Esophagus squamous epithelium (tissue), 5 donors: ENCODE data around the gene ZNF549. TPM values are rescaled to one million over a fixed set of nuclear protein-coding genes. Genes with fewer than 3 reads are reported as not detected.

Source experiments
- DNase-seq: peaks from one replicate; lab custom pipeline; 2025; lab: John Stamatoyannopoulos, UW
- H3K27ac ChIP-seq, 4 donors: fragments of 200-600 bp; sonication (generic); one replicate each; pipeline ENCODE4 v1.5.1; 2016 to 2019; ENCODE audit warnings: mild to moderate bottlenecking in 1 of 4
- H3K27me3 ChIP-seq, 4 donors: fragments of 200-600 bp; sonication (generic); 1 replicate in 3 of 4; 2 replicates in 1 of 4; pipeline versions ENCODE4 v1.5.1 to v1.6.0; 2017 to 2021; ENCODE audit warnings: antibody characterized with exemption in 1 of 4
- H3K36me3 ChIP-seq, 3 donors: fragments of 200-600 bp; sonication (generic); one replicate each; pipeline ENCODE4 v1.5.1; 2016 to 2019
- H3K4me1 ChIP-seq, 3 donors: fragments of 200-600 bp; sonication (generic); one replicate each; pipeline ENCODE4 v1.5.1; 2017 to 2019
- H3K4me3 ChIP-seq, 4 donors: fragments of 200-600 bp; sonication (generic); 1 replicate in 3 of 4; 2 replicates in 1 of 4; pipeline ENCODE4 v1.5.1; 2016 to 2019; ENCODE audit warnings: mild to moderate bottlenecking in 2 of 4, moderate library complexity in 1 of 4
- H3K9me3 ChIP-seq, 3 donors: fragments of 200-600 bp; sonication (generic); one replicate each; pipeline ENCODE4 v1.5.1; 2016 to 2019
- CTCF ChIP-seq, 6 experiments: fragments of 450-650 bp in 4 of 6; fragments of 200-600 bp in 2 of 6; sonication (generic) in 2 of 6; IDR thresholded peaks; one replicate each; pipeline ENCODE4 v1.5.1; 2016 to 2019; ENCODE audit warnings: antibody characterized with exemption in 6 of 6, mild to moderate bottlenecking in 4 of 6, moderate library complexity in 4 of 6
- POLR2A ChIP-seq, 4 donors: fragments of 450-650 bp; IDR thresholded peaks; one replicate each; pipeline ENCODE4 v1.6.1; 2017; ENCODE audit warnings: antibody characterized with exemption in 4 of 4, mild to moderate bottlenecking in 4 of 4, moderate library complexity in 3 of 4
- WGBS, 2 donors: methylation state at CpG; one replicate each; pipeline ENCODE4 v1.1.5; 2018; 5-methylcytosine and 5-hydroxymethylcytosine counted together
- intact Hi-C: fragments of 100-400 bp; cut with DNase I; formaldehyde crosslinking; loops from one replicate; pipeline ENCODE4 v1.15.0; 2022
- total RNA-seq, 4 donors: library from RNA; depleted of rRNA; stranded (reverse); fragments of >200 nt; gene quantifications; one replicate each; pipeline ENCODE4 v1.1.0, GENCODE V29; 2016
- donor health status: DM: yes; HTN: yes; CAD: no.

ZNF549 gene
- total RNA-seq, 4 donors from 2014 or later = 1.3 to 4.8 (median 2.3) TPM

- Histone ChIP-seq H3K27ac (no peak overlapping the region), H3K9me3 (peaks cover 9 to 100% (median 92%) of the 10 kb centered on the region in 3 donors), H3K4me3 (no peak overlapping the region), H3K36me3 (peaks cover 26 to 100% (median 29%) of the 10 kb centered on the region in 3 donors), H3K27me3 (no peaks in the 10 kb centered on the region), H3K4me1 (no peaks in the 10 kb centered on the region)
- TF ChIP-seq CTCF (IDR thresholded peaks at IDR 0.05) (no peak), POLR2A (IDR thresholded peaks at IDR 0.05) (no peak)
- intact Hi-C loops = no loop called here
- no peak for DNase-seq
- WGBS, 2 donors = 97 to 98% methylated on average over 7 of the region's 7 CpGs
Observed at GRCh38 chr19:57537953-57538547, 10.9 kb downstream of the ZNF549 start.

GRCh38 chr19:57546513-57546912 lies 19.4 kb downstream of the ZNF549 start:
- Histone ChIP-seq H3K27ac (no peak overlapping the region), H3K4me3 (peak overlapping the region in 1 of 4 donors; percentile 21), H3K27me3 (no peaks in the 10 kb centered on the region), H3K4me1 (no peaks in the 10 kb centered on the region), H3K9me3 (peaks cover 19 to 100% (median 89%) of the 10 kb centered on the region in 3 donors), H3K36me3 (peaks cover 29 to 100% (median 30%) of the 10 kb centered on the region in 3 donors)
- TF ChIP-seq POLR2A (IDR thresholded peaks at IDR 0.05) (no peak), CTCF (IDR thresholded peaks at IDR 0.05) (no peak)
- no peak for DNase-seq
- intact Hi-C loops = no loop called here
- 89 to 100% methylated on average over 1 of the region's 1 CpG for WGBS, 2 donors

GRCh38 chr19:57552432-57552831 lies 25.3 kb downstream of the ZNF549 start:
- 100% methylated on average over 2 of the region's 2 CpGs for WGBS, 2 donors
- intact Hi-C loops = no loop called here
- no peak overlapping the region for H3K27ac ChIP-seq
- no peak overlapping the region for H3K4me3 ChIP-seq
- peaks cover 37 to 98% (median 52%) of the 10 kb centered on the region in 3 donors for H3K36me3 ChIP-seq
- H3K27me3 ChIP-seq = no peaks in the 10 kb centered on the region
- DNase-seq = no peak
- no peaks in the 10 kb centered on the region for H3K4me1 ChIP-seq
- peaks cover 10 to 89% (median 80%) of the 10 kb centered on the region in 3 donors for H3K9me3 ChIP-seq
- no peak for TF ChIP-seq CTCF (IDR thresholded peaks at IDR 0.05)
- no peak for TF ChIP-seq POLR2A (IDR thresholded peaks at IDR 0.05)

- Histone ChIP-seq H3K9me3 (peaks cover 0 to 54% (median 49%) of the 10 kb centered on the region in 3 donors), H3K4me1 (peaks cover 5 to 23% (median 13%) of the 10 kb centered on the region in 3 donors), H3K4me3 (no peak overlapping the region), H3K27me3 (no peaks in the 10 kb centered on the region), H3K36me3 (peaks cover 17 to 46% (median 21%) of the 10 kb centered on the region in 3 donors), H3K27ac (no peak overlapping the region)
- no peak for TF ChIP-seq CTCF (IDR thresholded peaks at IDR 0.05)
- no peak for TF ChIP-seq POLR2A (IDR thresholded peaks at IDR 0.05)
- DNase-seq = no peak
- intact Hi-C loops = no loop called here
- 76 to 88% methylated on average over 4 of the region's 5 CpGs for WGBS, 2 donors
Observed at GRCh38 chr19:57557659-57558058, 30.5 kb downstream of the ZNF549 start.

GRCh38 chr19:57558525-57558924 lies 31.4 kb downstream of the ZNF549 start:
- Histone ChIP-seq H3K27me3 (no peaks in the 10 kb centered on the region), H3K4me1 (peaks cover 5 to 23% (median 13%) of the 10 kb centered on the region in 3 donors), H3K36me3 (peaks cover 12 to 38% (median 18%) of the 10 kb centered on the region in 3 donors), H3K27ac (no peak overlapping the region), H3K9me3 (peaks cover 0 to 54% (median 46%) of the 10 kb centered on the region in 3 donors), H3K4me3 (peak overlapping the region; percentile 51 to 99 (median 90))
- intact Hi-C loops = no loop called here
- WGBS, 2 donors = 34 to 39% methylated on average over 6 of the region's 6 CpGs
- TF ChIP-seq CTCF (IDR thresholded peaks at IDR 0.05) (no peak), POLR2A (IDR thresholded peaks at IDR 0.05) (no peak)
- DNase-seq = no peak
